Vagina (tissue), 2 donors: ENCODE results near the gene PGM1.

Experiments
- CTCF ChIP-seq, 3 experiments: fragments of 450-650 bp in 2 of 3; fragments of 200-600 bp in 1 of 3; sonication (generic) in 1 of 3; IDR thresholded peaks; one replicate each; pipeline ENCODE4 v1.5.1; 2017 to 2019; ENCODE audit warnings: antibody characterized with exemption in 3 of 3, mild to moderate bottlenecking in 2 of 3, moderate library complexity in 2 of 3
- POLR2A ChIP-seq, 2 donors: fragments of 450-650 bp; IDR thresholded peaks; one replicate each; pipeline ENCODE4 v1.6.1; 2017; ENCODE audit warnings: antibody characterized with exemption in 2 of 2, mild to moderate bottlenecking in 2 of 2, moderate library complexity in 2 of 2
- POLR2AphosphoS5 ChIP-seq, 2 donors: sonication (generic); formaldehyde crosslinking; IDR thresholded peaks; one replicate each; pipeline ENCODE4 v1.9.0; 2017; ENCODE audit warnings: antibody characterized with exemption in 2 of 2, mild to moderate bottlenecking in 2 of 2, low read depth in 1 of 2; ENCODE audit not compliant: insufficient read depth in 1 of 2

GRCh38 chr1:63664742-63665141, 71.5 kb downstream of the PGM1 start:
- TF ChIP-seq CTCF (IDR thresholded peaks at IDR 0.05) (no peak), POLR2A (IDR thresholded peaks at IDR 0.05) (no peak), POLR2AphosphoS5 (IDR thresholded peaks at IDR 0.05; ENCODE audit: insufficient read depth in 1 of 2, low read depth in 1 of 2) (no peak)
